Keratinocyte (primary cell): Measurements from ENCODE around the gene FXN. TPM values are rescaled to one million over a fixed set of nuclear protein-coding genes. Genes with fewer than 3 reads are reported as not detected.

Experiments used
- DNase-seq: peaks from one replicate; pipeline ENCODE4 v3.0.0-alpha.2; 2011; ENCODE audit warnings: low read depth, missing footprints, low spot score
- FAIRE-seq: peaks from 2 replicates; lab custom pipeline; 2011; peaks lifted over from hg19 to GRCh38; lab: Jason Lieb, UNC
- H2AFZ ChIP-seq: 2 replicates; pipeline ENCODE4 v1.6.0; 2012; ENCODE audit warnings: low read length, control low read depth, inconsistent platforms; ENCODE audit not compliant: control insufficient read depth
- H3K27ac ChIP-seq: 2 replicates; pipeline ENCODE4 v1.5.1; 2011; ENCODE audit warnings: low read length; ENCODE audit not compliant: control insufficient read depth, insufficient read depth
- H3K27me3 ChIP-seq: 3 replicates; pipeline ENCODE4 v1.6.0; 2011; ENCODE audit warnings: low read length; ENCODE audit not compliant: control insufficient read depth, insufficient read depth; ENCODE audit errors: extremely low read depth
- H3K36me3 ChIP-seq, 2 experiments: 2 replicates in 1 of 2; 3 replicates in 1 of 2; pipeline ENCODE4 v1.5.1; 2011; ENCODE audit warnings: low read length in 2 of 2, mild to moderate bottlenecking in 1 of 2; ENCODE audit not compliant: control insufficient read depth in 2 of 2, insufficient read depth in 2 of 2; ENCODE audit errors: extremely low read depth in 1 of 2
- H3K4me1 ChIP-seq: 3 replicates; pipeline ENCODE4 v1.5.1; 2011; ENCODE audit warnings: low read length; ENCODE audit not compliant: control insufficient read depth, insufficient read depth; ENCODE audit errors: extremely low read depth
- H3K4me2 ChIP-seq: 3 replicates; pipeline ENCODE4 v1.6.0; 2011; ENCODE audit warnings: low read depth, low read length; ENCODE audit not compliant: control insufficient read depth, insufficient read depth; ENCODE audit errors: extremely low read depth
- H3K4me3 ChIP-seq, 3 experiments: fragments of 200-600 bp in 1 of 3; sonication (generic) in 1 of 3; 2 replicates in 2 of 3; 3 replicates in 1 of 3; pipeline ENCODE4 v1.5.1; 2011 to 2016; ENCODE audit warnings: low read length in 3 of 3, mild to moderate bottlenecking in 3 of 3, control low read depth in 2 of 3, inconsistent platforms in 1 of 3, low read depth in 1 of 3, mixed read lengths in 1 of 3, mixed run types in 1 of 3, moderate library complexity in 1 of 3; ENCODE audit not compliant: control insufficient read depth in 2 of 3, insufficient read depth in 2 of 3; ENCODE audit errors: extremely low read depth in 1 of 3
- H3K79me2 ChIP-seq: 2 replicates; pipeline ENCODE4 v1.6.0; 2012; ENCODE audit warnings: low read length; ENCODE audit not compliant: control insufficient read depth, insufficient read depth
- H3K9ac ChIP-seq: 3 replicates; pipeline ENCODE4 v1.6.0; 2011; ENCODE audit warnings: low read length; ENCODE audit not compliant: control insufficient read depth, insufficient read depth; ENCODE audit errors: extremely low read depth
- H3K9me1 ChIP-seq: 3 replicates; pipeline ENCODE4 v1.6.0; 2011; ENCODE audit warnings: low read length; ENCODE audit not compliant: control insufficient read depth, insufficient read depth; ENCODE audit errors: extremely low read depth
- H3K9me3 ChIP-seq: 2 replicates; pipeline ENCODE4 v1.5.1; 2012; ENCODE audit warnings: low read depth, low read length; ENCODE audit not compliant: control insufficient read depth
- H4K20me1 ChIP-seq: 3 replicates; pipeline ENCODE4 v1.6.0; 2011; ENCODE audit warnings: low read length; ENCODE audit not compliant: control insufficient read depth, insufficient read depth; ENCODE audit errors: extremely low read depth
- EZH2 ChIP-seq: IDR thresholded peaks from one replicate; pipeline ENCODE4 v1.6.1; 2012; ENCODE audit warnings: inconsistent platforms, mild to moderate bottlenecking, low read length, moderate library complexity
- dilution Hi-C: fragments of 300-500 bp; cut with MboI; formaldehyde crosslinking; loops from one replicate; pipeline ENCODE4 v1.7.0; 2020; ENCODE audit warnings: low sequenced_read_pairs; ENCODE audit not compliant: extremely low pct_ligation_motif_present
- polyA plus RNA-seq, 5 experiments: library from polyadenylated mRNA; depleted of rRNA in 3 of 5; stranded (reverse) in 3 of 5; stranded (forward) in 1 of 5; unstranded in 1 of 5; fragments of >200 nt; gene quantifications; 1 replicate in 1 of 5; 2 replicates in 3 of 5; 3 replicates in 1 of 5; pipeline versions ENCODE4 v1.2.1 to v1.2.3, GENCODE V29; 2011 to 2012; ENCODE audit warnings: missing spikeins in 2 of 5, low read depth in 1 of 5, low replicate concordance in 1 of 5
- small RNA-seq, 3 experiments: library from RNA; depleted of rRNA; stranded (forward); fragments of <200 nt; gene quantifications; one replicate each; pipeline ENCODE3, GENCODE V24; 2012; ENCODE audit warnings: low read depth in 3 of 3, low replicate concordance in 1 of 3; ENCODE audit not compliant: insufficient read length in 3 of 3
- TF ChIP-seq, protein P1 (sequence below), 3 experiments: IDR thresholded peaks in 1 of 3; conservative IDR thresholded peaks in 1 of 3; optimal IDR thresholded peaks in 1 of 3; 2 replicates in 2 of 3; 3 replicates in 1 of 3; pipeline versions ENCODE3 to v1.5.1; 2011; ENCODE audit warnings: low read length in 3 of 3, mild to moderate bottlenecking in 3 of 3, moderate library complexity in 2 of 3, control low read depth in 1 of 3, inconsistent platforms in 1 of 3; ENCODE audit not compliant: insufficient read depth in 2 of 3; ENCODE audit errors: extremely low read depth in 1 of 3

Gene FXN
- polyA plus RNA-seq, 1 donor (not counting 4 experiments of a cell fraction or from before 2014, with no cell fraction given), result 24.3 TPM

DNA sequence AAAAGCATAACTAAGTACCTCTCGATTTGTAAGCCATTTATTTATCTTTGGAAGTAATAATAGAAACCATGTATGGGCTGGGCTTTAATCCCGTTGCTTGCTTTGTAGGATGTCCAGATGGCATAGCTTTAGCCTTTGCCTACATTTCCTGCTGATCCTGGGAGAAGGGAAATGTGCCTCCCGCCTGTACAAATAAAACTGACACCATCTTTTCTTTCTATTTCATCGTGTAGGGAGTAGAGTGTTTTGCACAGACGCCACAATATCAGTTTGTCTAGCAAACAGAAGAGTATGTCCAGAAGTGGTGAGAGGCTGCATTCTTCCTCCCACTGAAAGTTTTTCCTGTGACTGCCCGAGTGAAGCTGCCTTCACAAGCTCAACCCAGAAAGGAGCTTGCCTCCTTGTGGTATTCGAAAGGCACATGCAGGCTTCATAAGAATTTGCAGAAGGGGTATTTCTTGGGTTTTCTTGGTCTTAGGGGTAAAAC lies 113.8 kb downstream of the FXN start:
- no peak overlapping the region for H3K9ac ChIP-seq
- H3K4me1 ChIP-seq, result peaks cover 8% of the 10 kb centered on the region
- TF ChIP-seq, protein P1, sequence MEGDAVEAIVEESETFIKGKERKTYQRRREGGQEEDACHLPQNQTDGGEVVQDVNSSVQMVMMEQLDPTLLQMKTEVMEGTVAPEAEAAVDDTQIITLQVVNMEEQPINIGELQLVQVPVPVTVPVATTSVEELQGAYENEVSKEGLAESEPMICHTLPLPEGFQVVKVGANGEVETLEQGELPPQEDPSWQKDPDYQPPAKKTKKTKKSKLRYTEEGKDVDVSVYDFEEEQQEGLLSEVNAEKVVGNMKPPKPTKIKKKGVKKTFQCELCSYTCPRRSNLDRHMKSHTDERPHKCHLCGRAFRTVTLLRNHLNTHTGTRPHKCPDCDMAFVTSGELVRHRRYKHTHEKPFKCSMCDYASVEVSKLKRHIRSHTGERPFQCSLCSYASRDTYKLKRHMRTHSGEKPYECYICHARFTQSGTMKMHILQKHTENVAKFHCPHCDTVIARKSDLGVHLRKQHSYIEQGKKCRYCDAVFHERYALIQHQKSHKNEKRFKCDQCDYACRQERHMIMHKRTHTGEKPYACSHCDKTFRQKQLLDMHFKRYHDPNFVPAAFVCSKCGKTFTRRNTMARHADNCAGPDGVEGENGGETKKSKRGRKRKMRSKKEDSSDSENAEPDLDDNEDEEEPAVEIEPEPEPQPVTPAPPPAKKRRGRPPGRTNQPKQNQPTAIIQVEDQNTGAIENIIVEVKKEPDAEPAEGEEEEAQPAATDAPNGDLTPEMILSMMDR (optimal IDR thresholded peaks at IDR 0.05 in 1 of 3, IDR thresholded peaks at IDR 0.05 in 1 of 3, conservative IDR thresholded peaks at IDR 0.05 in 1 of 3; ENCODE audit: extremely low read depth in 1 of 3, insufficient read depth in 2 of 3, low read length in 3 of 3), result no peak
- TF ChIP-seq EZH2, result no peak
- H3K9me3 ChIP-seq, result no peaks in the 10 kb centered on the region
- no peak for DNase-seq
- no peaks in the 10 kb centered on the region for H3K79me2 ChIP-seq
- no peak overlapping the region for H3K4me3 ChIP-seq
- no peak for FAIRE-seq
- H3K27me3 ChIP-seq, result no peaks in the 10 kb centered on the region
- peaks cover 2 to 4% of the 10 kb centered on the region in 2 experiments for H3K36me3 ChIP-seq
- no peaks in the 10 kb centered on the region for H4K20me1 ChIP-seq
- no peak overlapping the region for H3K4me2 ChIP-seq
- no peak overlapping the region for H3K27ac ChIP-seq
- H3K9me1 ChIP-seq, result no peaks in the 10 kb centered on the region
- dilution Hi-C loops, result no loop called here
- H2AFZ ChIP-seq, result no peak overlapping the region

Small RNA genes lying within 50 kb of the gene (small RNA-seq; reads per million reads assigned to genes)
- 0 reads per million in 3 experiments for gene AL162730.1

Other genes with a start within 250 kb of the FXN start
- gene PRKACG, start 21.6 kb upstream of the FXN start, polyA plus RNA-seq, result not detected in 3 replicates
- gene TJP2, start 138.5 kb downstream of the FXN start, polyA plus RNA-seq, result 34.9 to 74.8 TPM (median 65.5 TPM) in 3 replicates